GM19463 (cell line): ENCODE results near the gene KLF13.

Experiments used
- ATAC-seq: cut with Tn5 transposase; IDR thresholded peaks from one replicate; pipeline ENCODE4 v1.9.1; 2021; ENCODE audit warnings: mild to moderate bottlenecking, moderate library complexity; ENCODE audit not compliant: unreplicated experiment

KLF13 gene

DNA sequence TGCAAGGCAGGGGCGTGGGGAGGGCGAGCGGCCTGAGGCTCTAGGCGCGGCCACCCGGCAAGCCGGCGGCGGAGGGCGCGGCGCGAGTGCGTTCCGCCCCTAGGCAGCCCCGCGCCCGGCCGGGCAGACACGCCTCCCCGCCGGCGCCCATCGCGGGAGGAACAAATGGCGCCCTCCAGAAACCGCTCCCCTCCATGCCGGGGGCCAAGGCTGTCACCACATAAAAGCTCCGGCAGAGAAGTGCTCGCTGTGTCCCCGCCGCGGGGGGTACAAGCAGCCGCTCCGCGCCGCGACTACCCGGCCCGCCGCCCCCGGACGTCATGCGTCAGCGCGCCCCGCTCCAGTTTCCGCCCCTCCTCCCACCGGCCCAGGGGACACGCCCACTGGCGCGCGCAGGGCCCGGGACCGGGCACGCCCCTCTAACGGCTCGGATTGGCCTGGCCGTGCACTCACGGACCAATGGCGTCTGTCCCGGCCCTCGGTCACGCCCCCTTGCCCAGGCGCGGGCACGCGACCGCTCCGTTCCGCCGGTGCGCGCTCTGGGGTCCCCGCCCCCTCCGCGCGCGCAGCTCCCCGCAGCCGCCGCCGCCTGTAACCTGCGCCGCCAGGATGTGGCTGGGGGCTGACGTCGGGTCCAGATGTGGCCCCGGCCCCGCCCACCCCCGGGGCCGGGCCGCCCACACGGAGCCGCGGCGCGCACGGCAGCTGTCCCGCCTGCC lies at the start of gene KLF13:
TSS of gene KLF13 (plus strand) at position 680 of the 719 bp plus-strand sequence. CDS start 378 bp downstream, outside the sequence.
- ATAC-seq = peak; percentile 63

DNA sequence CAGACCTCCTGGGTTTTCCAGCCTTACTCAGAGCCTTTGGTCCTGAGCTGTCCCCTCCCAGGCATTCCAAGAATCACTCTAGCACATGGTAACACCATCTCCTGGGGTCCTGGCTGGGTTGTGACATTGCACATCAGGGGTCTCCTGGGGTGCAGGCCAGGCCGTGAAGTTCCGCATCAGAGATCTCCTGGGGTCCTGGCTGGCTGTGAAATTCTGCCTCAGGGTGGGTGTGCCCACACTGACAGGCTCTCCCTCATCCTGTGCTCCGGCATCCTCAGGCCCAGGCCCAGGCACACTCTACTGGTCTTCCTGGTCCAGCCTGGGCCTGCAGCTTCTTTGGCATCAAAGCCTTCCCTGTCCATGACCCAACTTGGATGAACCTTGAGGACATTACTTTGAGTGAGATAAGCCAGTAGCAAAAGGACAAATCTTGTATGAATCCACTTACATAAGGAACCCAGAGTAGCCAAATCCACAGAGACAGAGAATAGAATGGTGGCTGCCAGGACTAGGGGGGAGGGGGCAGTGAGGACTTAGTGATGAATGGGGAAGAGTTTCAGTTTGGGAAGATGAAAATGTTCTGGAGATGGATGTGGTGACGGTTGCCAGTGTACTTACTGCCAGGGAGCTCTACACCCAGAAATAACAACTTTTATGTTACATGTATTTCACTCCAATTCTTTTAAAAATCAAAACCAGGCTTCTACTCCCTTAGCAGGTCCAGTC lies 49.1 kb upstream of the KLF13 start:
- no peak for ATAC-seq

DNA sequence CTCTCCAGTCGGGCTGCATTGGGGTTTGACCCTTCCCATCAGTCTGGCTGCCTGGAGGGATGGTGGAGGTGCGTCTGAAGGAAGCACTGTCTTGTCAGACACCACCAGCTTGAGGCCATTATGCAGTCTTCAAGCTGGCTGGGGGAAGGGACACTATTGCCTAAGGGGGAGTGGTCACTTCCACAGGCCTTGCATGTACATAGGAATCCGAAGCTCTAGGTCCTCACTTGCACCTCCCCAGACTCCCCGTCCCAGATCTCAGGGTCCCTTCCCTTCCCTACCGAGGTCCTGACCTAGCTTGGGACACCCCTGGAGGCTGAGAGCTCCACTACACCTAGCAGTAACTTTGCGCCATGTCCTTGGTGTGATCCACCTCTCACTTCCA lies 48.6 kb upstream of the KLF13 start:
- ATAC-seq = no peak

DNA sequence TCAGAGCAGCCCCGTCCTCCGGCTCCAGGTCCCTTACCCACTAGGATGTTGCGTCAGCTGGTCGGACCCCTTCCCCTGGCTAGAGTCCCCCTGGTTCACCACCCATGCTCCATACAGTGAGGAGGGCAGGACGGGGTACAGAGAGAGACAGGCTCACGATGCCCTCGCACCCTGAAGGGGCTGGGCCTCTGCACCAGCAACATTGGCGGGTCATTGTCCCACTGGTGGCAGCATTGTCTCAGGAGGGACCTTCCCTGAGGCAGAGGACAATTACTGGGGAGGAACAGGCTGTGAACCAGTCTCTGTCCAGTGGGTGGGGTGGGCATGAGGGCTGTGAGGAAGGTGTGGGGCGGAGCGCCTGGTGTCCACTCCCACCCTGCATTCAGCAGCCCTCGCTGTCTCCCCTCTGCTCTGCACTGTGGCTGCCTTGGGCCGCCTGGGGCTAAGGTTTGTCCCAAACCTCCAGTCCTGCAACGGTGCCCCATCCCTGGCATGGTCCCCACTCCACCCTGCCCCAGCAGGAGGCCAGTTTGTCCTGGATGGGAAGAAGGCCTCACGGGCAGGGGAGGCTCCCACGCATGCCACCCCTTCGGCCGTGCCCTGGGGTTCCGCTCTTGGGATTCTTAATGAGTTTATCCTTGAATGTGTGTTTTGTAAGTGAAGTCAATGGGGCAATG lies 48.0 kb upstream of the KLF13 start:
- ATAC-seq = no peak

DNA sequence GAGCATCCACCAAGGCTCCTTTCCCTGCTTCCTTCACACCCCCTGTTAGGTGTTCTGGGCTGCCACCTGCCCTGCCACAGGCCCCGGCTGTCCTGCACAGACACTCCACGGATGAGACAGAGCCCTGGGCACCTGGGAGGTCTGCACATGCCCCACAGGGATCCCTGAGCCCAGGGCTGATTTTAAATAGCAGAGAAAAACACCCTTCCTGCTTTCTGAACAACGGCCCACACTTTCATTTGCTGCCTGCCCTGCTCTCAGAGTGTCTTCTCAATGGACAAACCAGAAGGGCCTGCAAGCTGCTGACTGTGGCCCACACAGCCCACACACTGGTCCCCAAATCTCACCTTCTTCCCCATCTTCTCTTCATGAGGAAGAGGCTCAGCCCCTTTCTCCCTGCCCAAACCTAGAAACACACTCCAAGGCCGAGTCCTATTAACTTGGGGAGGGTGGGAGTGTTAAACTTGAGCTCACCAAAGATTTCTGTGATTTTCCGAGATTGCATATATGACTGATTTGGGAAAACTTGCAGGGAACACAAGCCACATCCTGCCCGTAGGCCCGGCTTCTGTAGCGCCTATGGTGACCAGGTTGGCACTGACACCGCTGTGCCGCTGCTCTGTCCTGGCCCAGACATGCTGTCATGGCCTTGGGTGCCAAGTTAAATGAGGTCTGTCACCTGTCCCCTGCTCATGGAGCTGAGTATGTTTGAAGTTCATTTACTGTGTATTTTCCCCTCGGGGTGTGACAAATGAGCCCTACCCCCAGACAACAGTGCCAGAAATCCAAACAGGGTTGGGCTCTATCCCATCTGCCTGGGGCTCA lies 47.2 kb upstream of the KLF13 start:
- no peak for ATAC-seq

DNA sequence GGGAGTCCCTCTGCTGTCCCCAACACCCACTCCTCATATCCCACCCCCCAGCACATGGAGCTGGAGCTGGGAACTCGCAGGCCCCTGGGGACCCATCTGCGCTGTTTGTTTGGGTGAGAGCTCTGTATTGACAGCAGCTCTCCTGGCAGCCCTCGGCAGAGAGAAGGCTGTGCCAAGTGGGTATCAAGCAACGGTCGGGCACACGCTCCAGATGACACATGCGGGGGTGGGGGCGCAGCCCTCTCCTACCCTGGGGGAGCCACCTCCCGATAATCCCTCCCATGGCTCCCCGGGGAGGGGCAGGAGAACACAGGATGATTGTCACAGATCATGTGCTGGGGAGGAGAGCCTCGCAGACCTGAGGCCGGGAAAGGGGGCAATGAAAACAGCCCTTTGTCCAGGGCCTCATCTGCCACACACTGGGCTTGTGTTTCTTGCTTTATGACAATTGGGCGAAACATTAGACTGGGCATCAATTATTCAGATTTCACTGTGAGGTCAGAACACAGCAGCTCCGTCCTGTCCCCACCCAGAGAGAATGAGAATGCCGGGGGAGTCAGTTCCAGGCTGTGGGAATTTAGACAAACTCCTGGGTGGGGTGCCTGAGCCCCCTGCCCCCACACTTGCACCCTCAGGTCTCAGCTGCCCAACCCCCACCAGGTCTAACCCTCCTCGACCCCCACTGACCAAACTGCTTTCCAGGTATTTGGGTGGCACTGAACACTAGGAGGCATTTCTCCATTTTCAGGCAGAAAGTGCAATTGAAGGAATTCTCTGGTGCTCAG lies 46.4 kb upstream of the KLF13 start:
- no peak for ATAC-seq

DNA sequence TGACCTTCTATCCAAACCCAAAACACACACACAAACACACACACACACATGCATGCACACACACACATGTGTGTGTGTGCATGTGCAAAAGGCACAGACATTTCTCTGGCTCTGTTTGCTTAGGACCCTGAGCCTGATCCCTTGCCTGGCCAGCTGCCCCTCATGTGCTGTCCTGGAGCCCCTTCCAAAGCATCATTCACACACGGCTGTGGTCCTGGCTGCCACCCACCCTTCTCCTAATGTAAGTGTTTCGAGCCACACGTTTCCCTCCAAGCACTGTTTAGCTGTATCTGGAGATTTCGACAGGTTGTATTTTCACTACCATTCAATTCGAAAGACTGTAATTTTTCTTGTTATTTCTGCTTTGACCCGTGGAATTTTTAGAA lies 45.8 kb upstream of the KLF13 start:
- ATAC-seq = no peak

DNA sequence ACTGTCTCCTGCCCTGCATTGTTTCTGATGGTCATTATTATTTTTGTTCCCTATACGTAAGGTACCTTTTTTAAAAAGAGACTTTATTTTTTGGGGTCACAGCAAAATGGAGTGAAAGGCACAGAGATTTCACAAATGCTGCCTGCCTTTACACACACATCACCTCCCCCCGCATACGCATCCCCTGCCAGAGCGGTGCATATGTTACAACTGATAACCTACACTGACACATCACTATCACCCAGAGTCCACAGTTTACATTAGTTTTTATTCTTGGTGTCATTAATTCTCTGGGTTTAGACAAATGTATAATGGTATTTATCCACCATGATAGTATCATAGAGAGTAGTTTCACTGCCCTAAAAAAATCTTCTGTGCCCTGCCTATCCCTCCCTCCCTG lies 43.6 kb upstream of the KLF13 start:
- no peak for ATAC-seq

DNA sequence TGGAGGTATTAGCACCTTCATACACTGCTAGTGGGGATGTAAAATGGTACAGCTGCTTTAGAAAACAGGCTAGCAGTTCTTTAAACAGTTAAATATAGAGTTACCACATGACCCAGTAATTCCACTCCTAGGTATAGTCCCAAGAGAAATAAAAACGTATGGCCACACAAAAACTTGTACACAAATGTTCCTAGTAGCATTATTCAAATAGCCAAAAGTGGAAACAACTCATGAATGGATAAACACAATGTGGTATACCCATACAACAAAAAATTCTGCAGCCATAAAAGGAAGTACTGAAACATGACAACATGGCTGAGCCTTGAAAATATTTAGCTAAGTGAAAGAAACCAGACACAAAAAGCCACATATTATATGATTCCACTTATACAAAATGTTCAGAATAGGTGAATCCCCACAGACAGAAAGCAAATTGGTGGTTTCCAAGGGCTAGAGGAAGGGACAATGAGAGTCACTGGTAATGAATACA lies 40.8 kb upstream of the KLF13 start:
- peak; percentile 71 for ATAC-seq

DNA sequence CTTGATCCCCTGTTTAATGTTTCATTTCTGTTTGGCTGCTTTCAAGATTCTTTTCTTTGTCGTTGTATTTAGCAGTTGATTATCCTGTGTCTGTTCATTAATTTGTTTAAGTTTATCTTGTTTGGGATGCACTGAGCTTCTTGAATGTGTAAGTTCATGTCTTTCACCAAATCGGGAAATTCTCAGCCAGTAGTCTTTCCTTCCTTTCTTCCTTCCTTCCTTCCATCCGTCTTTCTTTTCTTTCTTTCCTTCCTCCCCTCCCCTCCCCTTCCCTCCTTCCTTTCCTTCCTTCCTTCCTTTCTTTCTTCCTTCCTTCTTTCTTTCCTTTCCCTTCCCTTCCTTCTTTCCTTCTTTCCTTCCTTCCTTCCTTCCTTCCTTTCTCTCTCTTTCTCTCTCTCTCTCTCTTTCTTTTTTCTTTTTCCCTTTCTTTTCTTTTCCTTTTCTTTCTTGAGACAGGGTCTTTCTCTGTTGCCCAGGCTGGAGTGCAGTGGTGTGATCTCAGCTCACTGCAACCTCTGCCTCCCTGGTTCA lies 35.5 kb upstream of the KLF13 start:
- no peak for ATAC-seq

DNA sequence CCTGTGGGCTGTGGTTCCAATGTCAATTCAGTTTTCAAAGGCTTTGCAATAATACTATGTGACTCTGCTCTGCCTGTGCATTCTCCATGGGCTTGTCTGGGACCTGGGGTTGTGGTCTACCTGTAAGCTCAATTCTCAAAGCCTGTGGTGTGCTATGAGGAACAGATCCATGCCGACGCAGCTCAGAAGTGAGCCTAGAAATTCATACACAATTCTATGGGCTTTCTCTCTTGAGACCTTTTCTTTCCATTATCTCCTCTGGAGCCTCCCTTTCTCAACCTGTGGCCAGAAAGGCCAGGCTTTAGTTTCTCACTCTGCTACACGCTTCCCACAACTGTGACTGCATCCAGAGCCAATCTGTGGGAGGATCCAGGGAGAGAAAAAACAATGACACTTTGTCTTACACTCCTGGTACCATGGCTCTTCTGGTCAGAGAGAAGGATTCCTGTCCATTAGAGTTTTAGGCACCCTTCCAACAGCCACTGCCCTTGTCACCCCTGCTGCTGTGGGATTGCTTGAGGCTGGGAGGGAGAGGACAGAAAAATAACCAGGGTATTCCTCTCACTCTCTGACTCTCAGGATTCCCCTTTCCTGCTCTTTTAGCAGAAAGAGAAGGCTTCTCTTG lies 34.1 kb upstream of the KLF13 start:
- no peak for ATAC-seq

DNA sequence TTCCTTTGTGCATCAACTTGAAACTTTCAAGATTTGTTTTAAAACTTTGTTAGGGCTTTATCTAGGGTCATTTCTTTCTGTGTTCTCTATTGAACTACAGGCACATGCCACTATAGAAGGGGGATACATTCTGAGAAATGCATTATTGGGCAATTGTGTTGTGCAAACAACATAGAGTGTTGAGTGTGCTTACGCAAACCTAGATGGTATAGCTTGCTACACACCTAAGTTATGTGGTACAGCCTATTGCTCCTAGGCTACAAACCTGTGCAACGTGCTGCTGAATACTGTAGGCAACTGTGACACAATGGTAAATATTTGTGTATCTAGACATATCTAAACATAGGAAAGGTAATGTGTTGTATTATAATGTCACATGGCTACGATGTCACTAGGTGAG lies 33.0 kb upstream of the KLF13 start:
- no peak for ATAC-seq

DNA sequence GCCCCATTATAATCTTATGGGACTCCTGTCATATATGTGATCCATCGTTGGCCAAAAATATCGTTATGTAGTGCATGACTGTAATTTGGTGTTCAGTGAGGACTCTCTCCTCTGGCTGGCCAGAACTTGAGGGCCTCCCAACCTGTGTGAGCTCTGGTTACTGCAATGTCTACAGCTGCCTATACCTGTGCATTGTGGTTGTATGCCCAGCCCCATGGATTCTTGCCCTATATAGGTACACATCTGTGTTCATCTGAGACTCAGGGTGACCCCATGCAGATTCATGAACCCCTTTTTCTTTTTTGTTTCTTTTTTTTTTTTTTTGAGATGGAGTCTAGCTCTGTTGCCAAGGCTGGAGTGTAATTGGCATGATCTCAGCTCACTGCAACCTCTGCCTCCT lies 32.6 kb upstream of the KLF13 start:
- ATAC-seq = no peak

DNA sequence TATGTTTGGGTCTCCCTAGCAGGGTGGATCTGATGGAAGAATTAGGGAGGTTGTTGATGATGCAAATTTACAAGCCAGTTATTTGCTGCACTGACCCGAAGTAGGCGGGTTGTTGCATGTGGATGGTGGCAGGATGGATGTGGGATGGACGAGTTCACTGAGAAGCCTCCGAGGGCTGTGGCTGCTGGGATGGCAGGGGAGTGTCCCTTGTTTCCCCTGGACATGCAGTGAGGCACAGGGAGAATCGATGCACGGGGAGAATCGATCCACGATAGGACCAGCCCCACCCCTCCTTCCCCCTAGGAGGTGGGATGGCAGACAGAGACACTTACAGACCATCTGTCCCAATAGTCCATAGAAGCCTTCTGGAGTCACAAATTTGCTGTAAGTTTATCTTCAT lies 31.0 kb upstream of the KLF13 start:
- no peak for ATAC-seq

DNA sequence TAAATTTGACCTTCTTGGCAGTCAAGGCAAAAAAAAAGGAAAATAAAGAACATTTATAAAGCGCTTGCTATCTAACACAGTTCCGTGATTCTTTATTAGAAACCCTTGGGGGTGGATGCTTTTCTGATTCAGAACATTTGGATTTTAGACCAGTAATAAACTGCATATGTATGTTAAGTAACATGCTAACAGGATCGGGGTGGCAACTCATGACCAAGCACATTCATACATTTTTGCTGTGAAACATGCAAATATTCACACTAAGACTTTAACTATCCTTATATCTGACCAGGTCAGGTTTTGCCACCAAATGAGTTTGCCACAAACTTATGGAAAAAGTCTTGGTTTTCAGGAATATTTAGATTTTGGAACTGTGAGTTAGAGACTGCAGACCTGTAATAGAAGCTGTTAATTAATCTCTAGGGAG lies 30.4 kb upstream of the KLF13 start:
- ATAC-seq = no peak

DNA sequence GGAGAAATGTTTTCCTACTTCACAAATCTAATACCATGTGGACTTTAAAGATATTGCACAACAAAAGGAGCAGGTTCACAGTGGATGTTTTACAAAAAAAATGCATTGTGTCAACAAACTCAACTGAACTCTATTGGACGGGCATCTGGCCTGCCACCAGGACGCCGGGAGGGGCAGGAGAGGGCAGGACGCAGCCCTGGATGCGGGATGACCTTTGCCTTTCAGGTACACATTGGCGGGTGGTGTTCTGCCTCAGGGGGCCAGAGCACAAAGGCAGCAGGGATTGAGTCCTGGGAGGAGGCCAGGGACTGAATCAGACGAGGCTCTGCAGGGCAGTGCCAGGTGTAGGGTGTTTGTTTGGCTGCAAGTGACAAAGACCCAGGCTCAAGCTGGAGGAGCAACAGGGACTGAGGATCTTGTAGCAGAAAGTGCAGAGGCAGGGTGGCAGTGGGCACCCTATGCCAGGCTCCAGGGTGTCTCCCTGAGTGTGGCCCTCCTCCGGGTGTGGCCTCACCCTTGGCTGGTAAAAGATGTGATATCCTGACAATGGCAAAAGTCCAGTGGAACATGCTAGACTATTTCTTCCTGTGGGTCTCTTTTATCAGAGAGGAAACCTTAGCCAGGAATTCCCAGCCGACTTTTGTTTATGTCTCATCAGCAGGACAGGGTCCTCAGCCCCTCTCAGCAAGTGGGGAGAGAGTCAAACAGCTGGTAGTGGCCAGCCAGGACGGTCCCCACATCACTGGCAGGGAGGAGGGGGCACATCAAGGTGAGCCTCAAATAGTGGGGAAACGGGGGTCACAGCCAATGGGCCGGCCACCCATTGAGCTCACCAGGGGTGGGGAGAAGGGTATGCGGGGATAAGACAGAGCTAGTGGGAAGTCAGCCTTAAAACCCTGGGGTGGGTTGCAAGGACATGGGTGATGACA lies 29.7 kb upstream of the KLF13 start:
- ATAC-seq = no peak

DNA sequence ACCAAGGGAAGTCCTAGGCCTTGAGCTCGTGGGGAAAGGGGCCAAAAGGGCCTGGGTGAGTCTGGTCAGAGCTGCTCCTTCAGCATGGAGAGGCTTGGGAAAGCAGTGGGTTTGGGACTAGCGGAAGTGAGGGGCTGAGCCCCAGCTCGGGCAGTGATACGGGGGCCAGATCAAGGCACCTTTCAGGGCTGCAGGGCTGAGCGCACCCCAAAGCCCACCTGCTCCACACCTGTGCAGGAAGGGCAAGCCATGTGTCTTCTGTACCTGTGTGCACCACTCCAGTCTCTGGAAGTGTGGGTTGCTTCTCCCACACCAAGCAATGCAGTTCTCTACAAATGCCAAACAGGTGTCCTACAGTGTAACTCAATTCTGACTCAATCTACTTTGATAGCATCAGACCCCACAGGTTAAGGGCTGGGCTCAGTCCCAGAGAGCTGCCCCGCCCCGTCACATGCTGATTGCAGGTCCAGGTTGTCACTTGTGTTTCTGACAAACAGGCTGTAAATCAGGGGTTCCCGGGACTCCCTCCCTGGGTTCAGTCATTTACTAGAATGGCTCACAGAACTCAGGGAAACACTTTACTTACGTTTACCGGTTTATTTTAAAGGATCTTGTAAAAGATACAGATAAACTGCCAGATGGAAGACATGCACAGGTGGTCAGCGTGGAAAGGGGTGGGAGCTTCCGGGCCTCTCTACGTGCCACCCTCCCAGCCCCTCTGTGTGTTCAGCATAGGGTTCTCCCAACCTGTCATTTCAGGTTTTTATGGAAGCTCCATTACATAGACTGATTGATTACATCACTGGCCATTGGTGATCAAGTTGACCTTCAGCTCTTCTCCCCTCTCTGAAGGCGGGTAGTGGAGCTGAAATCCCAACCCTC lies 28.8 kb upstream of the KLF13 start:
- no peak for ATAC-seq
